ENCODE measurements around the gene PHPT1. TPM values are rescaled to one million over a fixed set of nuclear protein-coding genes. Genes with fewer than 3 reads are reported as not detected.
"Not testable (repeated sequence)": the region's sequence is repeated elsewhere in the genome, so short reads cannot be mapped to it uniquely, and the experiment has no call there.

Gene PHPT1
- total RNA-seq: 81.7 and 82.1 TPM in 2 replicates

DNA sequence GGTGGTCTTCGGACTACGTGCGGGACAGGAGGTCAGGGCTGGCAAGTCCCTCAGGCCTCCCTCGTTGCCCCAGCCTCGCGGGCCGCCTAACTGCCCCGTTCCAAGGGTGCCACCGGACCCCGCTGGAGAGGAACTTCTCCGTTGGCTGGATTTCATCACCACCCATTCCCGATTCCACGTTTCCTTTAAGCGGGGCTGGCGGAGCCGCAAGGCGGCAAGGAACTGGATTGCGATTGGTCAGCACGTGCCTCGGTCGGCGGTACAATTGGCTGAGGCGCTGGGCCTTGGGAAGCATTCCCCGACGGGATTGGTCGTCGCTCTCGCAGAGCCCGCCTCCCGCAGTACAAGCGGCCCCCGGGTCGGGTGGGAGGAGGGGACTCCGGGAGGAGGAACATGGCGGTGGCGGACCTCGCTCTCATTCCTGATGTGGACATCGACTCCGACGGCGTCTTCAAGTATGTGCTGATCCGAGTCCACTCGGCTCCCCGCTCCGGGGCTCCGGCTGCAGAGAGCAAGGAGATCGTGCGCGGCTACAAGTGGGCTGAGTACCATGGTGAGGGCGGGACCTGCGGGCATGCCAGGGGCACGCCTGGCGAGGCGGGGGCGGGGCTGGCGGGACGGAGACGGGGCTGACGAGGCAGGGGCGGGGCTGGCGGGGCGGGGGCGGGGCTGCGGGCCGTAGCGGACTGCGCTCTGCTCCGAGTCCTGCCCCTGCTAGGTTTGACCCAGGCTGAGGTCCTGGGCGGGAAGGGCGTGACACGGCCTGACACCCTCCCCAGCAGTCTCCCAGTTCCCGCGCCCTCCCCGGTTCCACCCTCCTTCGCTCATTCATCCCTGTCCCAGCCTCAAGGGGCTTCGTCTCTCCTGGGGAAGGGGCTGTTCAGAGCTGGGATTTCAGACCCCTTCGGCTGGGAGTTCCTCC lies at the start of gene PHPT1:
Gene PHPT1, plus strand, starts transcription at position 372 of the 922 bp plus-strand sequence. Its CDS starts 22 bp downstream, at position 394.
- peak; percentile 97 for DNase-seq (ENCODE audit: low read depth)

DNA sequence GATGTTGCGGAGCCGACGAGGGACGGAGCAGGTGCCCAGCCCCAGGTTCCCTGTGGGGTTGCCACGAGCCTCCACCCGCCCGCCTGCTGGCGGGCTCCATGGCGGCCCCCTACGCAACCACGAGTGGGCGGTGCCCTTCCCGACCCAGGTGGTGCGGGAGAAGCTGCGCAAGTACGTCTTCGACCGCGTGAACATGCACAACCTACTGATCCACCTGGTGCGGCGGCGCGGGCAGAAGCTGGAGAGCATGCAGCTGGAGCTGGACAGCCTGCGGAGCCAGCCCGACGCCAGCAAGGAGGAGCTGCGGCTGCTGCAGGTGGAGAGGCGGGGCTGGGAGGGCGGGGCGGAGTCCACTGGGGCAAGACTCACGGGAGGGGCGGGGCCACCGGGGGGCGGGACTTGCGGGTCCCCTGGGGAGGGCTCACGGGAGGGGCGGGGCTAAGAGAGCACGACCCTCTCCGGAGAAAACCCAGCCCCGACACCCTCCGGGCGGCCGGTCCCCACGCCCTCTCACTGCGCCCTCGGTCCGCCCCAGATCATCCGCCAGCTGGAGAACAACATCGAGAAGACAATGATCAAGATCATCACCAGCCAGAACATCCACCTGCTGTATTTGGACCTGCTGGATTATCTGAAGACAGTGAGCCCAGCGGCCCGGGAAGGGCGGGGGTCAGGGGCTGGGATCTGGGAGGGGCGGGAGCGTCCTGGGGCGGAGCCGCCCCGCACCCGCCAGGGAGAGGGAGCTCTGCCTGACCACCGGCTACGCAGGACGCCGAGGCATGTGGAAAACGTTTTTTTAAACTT lies 49.2 kb upstream of the PHPT1 start:
- DNase-seq (ENCODE audit: low read depth): peak; percentile 58

DNA sequence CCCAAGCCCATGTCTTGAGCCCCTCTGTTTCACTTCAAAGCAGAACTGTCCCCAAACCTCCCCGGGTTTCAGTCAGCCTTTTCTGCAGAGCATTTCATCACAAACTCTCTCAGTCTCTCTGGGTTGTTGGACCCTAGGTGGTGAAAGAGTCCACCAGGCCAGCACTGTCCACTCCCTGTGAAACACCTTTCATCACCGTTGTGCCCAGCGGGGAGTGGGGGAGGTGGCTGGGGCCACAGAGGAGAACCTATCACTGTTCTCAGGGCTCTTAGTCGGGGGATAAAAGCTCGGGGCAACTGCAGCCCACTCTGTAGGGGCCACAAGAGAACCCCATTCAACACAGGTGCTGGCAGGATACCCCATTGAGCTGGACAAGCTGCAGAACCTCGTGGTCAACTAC lies 46.9 kb upstream of the PHPT1 start:
- DNase-seq (ENCODE audit: low read depth): no peak

DNA sequence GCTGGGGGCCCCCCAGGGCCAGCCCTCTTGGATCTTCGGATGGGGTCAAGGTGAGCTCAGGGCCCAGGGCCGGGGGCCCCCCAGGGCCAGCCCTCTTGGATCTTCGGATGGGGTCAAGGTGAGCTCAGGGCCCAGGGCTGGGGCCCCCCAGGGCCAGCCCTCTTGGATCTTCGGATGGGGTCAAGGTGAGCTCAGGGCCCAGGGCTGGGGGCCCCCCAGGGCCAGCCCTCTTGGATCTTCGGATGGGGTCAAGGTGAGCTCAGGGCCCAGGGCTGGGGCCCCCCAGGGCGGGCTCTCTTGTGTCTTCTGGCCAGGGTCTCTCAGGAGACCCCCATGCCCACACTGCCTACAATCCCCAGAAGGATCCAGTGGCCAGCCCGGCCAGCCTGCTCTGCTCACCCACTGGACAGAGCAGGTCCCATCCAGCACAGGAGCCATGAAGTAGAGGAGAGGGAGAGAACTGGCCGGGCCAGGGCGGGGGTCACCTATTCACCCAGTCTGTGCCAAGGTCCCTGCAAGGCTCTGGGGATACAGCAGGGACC lies 46.1 kb upstream of the PHPT1 start:
- not testable (repeated sequence) for DNase-seq (ENCODE audit: low read depth)

DNA sequence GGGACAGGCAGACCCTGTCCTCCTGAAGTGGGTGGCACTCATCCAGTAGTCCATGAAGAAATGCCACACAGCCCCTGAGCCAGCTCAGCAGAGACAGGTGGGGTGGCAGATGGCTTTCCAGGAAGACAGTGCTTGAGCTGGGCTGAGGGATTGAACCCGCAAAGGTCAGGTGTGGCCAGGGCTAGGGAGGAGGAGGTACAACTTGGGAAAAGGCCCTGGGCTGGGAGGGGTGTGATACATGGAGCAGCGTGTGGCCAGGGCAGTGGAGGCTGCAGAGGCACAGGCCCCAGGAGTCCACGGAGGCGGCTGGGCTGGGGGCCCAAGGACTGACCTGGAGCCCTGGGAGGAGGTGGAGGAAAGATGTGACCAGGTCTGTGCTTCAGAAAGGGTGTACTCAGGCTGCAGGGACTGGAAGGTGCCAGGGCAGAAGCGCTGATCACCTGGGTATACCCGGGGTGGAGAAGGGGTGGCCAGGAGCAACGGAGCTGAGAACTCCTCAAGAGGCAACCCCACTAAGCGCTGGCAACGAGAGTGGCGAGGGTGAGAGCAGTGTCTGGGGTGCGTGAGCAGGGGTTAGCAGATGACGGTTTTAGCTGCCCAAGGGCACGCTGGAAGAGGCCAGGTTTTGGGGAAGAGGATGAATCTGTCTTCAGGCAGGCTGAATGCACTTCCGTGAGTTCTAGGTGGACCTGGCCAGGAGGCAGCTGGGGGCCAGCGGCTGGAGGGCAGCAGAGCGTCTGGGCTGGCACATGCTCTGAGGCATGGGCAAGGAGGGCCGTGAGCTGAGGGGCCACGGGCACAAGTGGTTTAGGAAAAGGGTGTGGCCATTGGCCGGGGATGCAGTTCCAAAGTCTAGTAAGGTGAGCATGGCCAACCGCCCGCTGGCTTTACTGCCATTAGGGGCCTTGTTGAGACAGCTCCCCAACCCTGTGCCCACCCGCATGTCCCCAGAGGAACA lies 45.4 kb upstream of the PHPT1 start:
- no peak for DNase-seq (ENCODE audit: low read depth)

DNA sequence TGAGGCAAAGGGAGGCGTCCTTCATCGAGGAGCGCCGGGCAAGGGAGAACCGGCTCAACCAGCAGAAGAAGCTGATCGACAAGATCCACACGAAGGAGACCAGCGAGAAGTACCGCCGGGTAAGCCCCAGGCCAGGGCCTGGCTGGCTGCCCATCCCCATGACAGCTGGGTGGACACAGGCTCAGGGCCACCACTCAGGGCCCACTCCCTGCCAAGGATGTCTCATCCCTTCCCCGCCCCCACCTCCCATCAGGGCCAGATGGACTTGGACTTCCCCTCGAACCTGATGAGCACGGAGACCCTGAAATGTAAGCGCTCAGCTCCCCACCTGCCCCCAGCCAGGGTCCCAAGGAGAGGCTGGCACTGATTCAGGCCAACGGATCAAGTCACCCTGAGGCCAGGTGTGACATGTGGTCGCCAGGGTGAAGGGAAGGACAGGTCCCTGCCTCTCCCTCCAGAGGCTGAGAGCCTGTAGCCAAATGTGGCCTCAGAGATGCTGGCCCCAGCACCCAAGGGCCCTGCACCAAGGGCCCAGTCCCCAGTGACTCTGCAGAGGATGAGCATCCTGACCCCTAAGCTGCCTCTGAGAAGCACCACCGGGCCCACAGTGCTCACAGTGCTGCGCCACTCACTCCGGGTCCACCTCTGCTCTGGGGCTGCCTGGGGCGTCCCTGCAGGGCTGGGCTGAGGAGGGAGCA lies 44.6 kb upstream of the PHPT1 start:
- DNase-seq (ENCODE audit: low read depth): no peak

DNA sequence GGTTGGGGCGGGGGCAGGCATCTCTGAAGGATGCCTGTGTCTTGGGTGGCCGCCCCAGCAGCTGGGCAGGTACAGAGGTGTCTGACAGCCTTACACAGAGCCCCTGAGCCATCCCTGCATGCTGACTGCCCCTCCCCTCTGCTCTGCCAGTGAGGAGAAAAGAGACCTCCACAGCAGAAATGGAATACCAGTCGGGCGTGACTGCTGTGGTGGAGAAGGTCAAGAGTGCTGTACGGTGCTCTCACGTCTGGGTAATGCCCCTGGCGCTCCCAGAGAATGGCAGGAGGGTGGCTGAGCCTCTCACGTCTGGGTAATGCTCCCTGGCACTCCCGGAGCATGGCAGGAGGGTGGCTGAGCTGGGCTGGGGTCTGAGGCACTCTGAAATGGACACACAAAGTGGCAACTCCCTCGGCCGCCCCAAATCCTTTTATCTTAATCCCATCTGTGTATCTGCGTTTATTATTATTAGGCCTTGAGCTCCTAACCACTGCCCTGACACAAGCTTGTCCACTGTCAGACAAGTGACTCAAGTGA lies 43.9 kb upstream of the PHPT1 start:
- DNase-seq (ENCODE audit: low read depth): no peak

DNA sequence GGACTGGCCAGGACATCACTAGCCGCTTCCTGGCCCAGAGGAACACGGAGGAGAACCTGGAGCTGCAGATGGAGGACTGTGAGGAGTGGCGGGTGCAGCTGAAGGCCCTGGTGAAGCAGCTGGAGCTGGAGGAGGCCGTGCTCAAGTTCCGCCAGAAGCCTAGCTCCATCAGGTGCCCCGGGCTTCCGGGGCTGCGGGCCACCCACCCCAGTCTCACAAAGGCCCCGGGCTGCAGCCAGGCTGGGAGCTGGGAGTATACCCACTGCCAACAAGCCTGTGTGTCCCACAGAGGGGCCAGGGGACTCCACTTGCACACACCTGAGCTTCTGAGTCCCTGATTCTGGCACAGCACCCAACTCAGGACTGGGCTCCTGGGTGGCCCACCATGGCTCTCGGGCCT lies 43.1 kb upstream of the PHPT1 start:
- DNase-seq (ENCODE audit: low read depth): no peak

DNA sequence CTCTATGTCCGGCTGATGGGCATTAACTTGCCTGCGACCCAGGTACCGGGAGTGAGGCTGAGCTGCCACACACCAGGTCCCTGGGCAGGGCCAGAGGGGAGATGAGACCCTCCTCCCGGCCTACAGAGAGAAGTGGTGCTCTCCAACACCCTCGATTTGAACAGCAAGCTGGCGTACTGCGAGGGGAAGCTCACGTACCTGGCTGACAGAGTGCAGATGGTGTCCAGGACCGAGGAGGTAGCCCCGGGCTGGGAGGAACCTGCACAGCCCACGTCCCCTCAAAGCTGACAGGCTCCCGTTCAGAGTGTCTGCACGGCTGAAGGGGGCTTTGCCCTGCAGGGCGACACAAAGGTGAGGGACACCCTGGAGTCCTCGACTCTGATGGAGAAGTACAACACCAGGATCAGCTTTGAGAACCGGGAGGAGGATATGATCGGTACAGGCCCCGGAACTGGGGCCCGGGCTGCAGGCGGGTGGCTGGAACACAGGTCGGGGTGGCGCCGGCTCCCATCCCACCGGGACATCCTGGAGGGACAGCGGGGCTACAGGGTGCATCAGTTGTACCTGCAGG lies 42.5 kb upstream of the PHPT1 start:
- no peak for DNase-seq (ENCODE audit: low read depth)

DNA sequence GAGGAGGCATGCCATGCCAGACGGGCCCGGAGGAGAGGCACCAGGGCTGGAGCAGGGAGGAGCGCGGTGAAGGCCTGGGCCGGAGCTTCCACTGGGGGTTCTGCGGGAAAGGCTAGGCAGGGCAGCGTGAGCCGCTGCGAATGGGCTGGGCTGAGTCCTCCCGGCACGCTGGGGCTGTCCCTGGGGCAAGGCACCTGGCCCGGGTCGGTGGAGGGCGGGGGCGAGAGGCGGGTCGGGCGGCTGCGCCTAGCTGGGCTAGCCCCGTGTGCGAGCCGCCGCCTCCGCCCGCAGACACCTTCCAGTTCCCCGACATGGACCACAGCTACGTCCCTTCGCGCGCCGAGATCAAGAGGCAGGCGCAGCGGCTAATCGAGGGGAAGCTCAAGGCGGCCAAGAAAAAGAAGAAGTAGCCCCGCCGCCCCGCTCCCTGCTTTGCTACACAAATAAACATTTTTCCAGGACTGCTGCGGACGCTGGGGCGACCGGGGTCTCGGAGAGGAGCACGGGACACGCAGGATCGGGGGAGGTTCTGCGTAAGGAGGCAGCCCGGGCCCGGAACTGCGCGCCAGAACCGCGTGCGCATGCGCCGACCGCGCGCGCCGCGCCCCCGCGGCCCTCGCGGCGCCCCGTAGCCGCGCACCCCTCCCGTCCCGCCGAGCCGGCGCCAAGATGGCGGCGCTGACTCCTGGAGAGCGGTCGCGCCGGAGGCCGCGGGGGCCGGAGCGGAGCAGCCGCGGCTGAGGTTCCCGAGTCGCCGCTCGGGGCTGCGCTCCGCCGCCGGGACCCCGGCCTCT lies 41.7 kb upstream of the PHPT1 start, which contains the start of gene RABL6:
Gene RABL6, plus strand, starts transcription at position 668 of the 794 bp plus-strand sequence. CDS start 249 bp downstream, outside the sequence.
- DNase-seq (ENCODE audit: low read depth): peak; percentile 24

DNA sequence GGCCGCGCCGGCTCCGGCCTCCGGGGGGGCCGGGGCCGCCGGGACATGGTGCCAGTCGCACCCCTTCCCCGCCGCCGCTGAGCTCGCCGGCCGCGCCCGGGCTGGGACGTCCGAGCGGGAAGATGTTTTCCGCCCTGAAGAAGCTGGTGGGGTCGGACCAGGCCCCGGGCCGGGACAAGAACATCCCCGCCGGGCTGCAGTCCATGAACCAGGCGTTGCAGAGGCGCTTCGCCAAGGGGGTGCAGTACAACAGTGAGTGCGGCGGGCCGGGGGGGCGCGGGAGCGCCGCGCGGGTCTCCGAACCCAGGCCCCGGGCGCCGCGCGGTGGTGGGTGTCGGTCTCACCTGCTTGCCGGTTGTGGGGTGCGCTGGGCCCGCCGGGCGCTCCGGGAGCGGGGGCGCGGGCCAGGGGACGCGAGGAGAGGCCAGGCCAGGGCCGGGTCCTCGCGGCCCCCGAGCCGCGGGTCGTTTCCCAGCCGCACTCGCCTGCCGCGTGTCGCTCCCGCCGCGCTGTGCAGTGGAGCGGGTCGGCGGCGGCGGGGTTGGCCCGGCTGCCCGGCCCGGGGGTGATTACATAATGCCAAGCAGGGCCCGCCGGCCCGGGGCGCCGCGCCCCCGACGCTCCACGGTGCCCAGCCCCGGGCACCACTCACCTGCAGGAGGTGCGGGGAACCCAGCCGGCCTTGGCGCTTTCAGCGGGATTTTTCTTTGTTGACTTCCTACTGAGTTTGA lies 41.0 kb upstream of the PHPT1 start:
- DNase-seq (ENCODE audit: low read depth): no peak

DNA sequence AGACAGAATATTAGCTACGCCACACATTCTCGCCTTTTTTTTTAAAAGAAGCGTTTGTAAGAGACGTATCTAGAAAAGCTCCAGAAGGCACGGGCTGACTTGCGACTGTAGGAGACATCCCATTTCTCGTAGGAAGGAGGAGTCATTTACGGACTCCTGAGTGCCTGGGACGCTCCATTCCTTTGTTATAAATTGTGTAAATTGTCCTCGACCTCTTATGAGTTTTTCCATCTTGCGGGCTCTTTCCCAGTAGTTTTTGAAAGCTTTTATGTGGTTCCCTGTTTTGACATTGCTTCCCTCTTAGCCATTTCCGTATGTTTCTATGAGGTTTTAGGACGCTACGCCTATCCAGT lies 40.4 kb upstream of the PHPT1 start:
- DNase-seq (ENCODE audit: low read depth): peak; percentile 37

DNA sequence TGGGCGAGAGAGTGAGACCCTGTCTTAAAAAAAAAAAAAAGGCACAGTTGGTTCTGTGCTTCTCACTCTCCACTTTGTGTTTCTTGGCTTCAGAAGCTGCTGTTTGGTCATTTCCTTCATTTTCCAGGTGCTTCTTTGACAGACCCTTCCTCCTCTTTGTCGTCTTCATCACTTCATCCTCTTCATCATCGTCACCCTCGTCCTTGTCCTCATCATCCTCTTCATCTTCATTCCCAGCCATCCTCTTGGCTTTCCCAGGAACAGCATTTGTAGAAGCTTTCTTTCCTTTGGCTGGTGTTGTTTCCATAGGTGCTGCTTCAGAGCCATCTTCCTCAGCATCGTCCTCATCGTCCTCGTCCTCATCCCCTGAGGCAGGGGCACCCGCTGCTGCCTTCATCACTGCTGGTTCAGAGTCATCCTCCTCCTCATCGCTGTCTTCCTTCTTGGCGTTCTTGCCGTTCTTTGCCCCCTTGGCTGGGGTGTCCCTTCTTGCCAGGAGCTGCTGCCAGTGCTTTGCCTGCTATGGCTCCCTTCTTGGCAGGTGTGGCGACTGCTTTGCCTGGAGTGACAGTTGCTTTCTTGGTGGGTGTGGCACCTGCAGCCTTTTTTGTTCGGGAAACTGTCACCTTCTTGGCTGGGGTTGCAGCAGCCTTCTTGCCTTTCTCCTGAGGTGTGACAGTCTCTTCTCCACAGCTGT lies 34.3 kb upstream of the PHPT1 start:
- no peak for DNase-seq (ENCODE audit: low read depth)

DNA sequence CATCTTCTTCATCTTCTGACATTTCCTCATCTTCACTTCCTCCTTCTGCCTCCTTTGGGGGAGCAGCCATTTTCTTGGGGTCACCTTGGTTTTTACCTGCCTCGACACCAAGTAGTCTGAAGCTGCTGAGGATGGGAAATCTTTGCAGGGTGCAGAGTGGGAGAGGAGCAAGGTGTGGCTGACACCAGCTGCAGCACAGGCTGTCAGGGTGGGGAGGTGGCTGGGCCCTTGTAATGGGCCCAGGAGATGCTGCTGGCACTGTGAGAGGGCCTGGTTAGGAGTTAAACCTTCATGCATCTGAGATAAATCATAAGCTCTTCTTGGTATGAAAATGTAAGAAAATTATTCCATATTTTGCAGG lies 33.8 kb upstream of the PHPT1 start:
- no peak for DNase-seq (ENCODE audit: low read depth)

DNA sequence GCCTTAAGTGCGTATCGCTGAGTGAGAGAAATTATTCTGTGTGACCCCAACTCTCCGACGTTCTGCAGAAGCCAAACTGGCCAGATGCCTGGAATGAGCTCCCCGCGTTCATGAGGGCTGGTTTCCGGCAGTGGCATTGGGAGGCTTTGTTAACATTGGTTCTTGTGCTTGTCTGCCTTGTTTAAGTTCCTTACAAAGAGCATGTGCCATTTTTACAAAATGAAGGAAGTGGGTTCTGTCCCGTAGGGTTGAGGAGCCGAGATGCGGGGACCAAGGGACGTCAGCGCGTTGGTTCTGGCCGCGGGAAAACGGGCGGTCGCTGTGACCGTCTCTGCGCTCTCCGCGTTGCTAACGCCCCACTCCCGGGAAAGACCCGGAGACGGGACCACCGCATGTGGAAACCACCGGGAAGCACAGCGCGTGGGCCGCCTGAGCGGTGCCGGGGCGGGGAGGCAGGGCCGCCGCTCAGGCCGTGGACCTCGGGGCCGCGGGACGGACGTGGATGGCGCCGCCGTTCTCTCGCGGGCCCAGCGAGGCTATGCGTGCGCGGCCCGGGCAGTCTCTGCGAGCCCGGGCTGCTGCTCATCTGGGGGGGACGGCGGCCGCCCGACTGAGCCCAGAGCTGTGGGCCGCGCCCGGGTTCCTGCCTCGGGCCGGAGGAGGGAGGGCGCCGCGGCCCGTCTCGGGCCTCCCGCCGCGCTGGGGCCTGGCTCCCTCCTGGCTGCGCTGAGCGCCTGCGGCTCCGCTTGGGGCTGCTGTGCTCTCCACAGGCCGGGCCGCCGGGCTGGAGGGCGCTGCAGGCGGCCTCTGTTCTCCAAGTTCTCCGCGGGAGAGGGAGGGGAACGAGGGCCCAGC lies 28.0 kb upstream of the PHPT1 start:
- DNase-seq (ENCODE audit: low read depth): no peak

DNA sequence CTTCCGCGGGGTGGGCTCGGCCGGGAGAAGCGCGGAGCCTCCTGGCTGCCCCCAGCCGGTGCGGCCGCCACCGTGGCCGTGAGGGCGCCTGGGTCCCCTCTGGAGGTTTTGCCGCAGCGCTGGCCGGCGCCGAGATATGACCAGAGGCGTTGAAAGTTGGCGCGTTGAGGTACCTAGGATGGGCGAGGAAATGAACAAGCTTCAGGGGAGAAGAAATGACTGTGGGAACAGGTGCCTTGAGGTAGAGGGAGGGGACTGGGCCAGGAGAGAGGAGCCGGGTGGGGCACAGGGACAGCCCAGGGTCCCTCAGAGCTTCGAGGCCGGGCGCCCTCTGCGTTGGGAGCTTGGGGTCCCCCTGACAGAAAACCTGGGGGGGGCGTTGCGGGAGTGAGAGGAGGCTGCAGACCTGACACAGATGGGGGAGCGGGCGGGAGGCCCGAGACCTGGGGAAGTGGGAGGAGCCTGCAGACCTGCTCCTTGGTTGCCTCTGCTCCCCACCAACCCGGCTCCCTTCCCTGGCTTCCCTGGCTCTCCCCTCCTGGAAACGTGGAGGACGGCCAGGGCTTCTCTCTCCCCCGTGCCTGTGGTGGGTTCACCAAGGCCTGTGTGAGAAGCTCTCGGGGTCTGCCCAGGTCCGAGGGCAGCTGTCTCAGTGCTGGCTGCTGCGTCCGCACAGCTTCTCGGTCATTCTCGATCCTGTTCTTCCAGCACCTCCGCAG lies 27.2 kb upstream of the PHPT1 start:
- no peak for DNase-seq (ENCODE audit: low read depth)
